Natural killer cell (primary cell): Measurements from ENCODE around the gene RAI1. TPM values are rescaled to one million over a fixed set of nuclear protein-coding genes. Genes with fewer than 3 reads are reported as not detected.
A peak's percentile ranks its signal among the peaks of the same experiment; 100 is the strongest.

Experiments used
- ATAC-seq, 3 donors: fragments of 150-1000 bp in 2 of 3; fragments of 200-7000 bp in 1 of 3; cut with Tn5 transposase; 1 replicate in 1 of 3; 2 replicates in 2 of 3; pipeline ENCODE4 v1.10.0; 2021; ENCODE audit warnings: mild to moderate bottlenecking in 2 of 3, moderate library complexity in 2 of 3
- DNase-seq, 2 donors: peaks; one replicate each; pipeline versions ENCODE4 v3.0.0 to v3.0.0-alpha.2; 2013 to 2021; ENCODE audit warnings: mixed read lengths in 1 of 2
- H3K27ac ChIP-seq: one replicate; pipeline ENCODE4 v1.5.1; 2013; ENCODE audit warnings: mild to moderate bottlenecking, low read length
- H3K27me3 ChIP-seq: one replicate; pipeline ENCODE4 v1.6.1; 2013; ENCODE audit warnings: low read length; ENCODE audit not compliant: control insufficient read depth, insufficient read depth
- H3K36me3 ChIP-seq: one replicate; pipeline ENCODE4 v1.6.1; 2013; ENCODE audit warnings: low read length; ENCODE audit not compliant: control insufficient read depth, insufficient read depth
- H3K4me1 ChIP-seq: one replicate; pipeline ENCODE4 v1.6.1; 2013; ENCODE audit warnings: low read length; ENCODE audit not compliant: control insufficient read depth, insufficient read depth
- H3K4me3 ChIP-seq: one replicate; pipeline ENCODE4 v1.5.1; 2013; ENCODE audit warnings: low read length
- H3K9me3 ChIP-seq: one replicate; pipeline ENCODE4 v1.6.1; 2013; ENCODE audit warnings: low read length; ENCODE audit not compliant: control insufficient read depth, insufficient read depth
- H3K27ac Mint-ChIP-seq, 2 donors: one replicate each; pipeline ENCODE4 v1.8.0; 2022; ENCODE audit warnings: mild to moderate bottlenecking in 2 of 2, mixed read lengths in 2 of 2, moderate library complexity in 1 of 2
- H3K27me3 Mint-ChIP-seq, 2 donors: one replicate each; pipeline ENCODE4 v1.8.0; 2022; ENCODE audit warnings: low read depth in 2 of 2, mixed read lengths in 2 of 2
- H3K36me3 Mint-ChIP-seq: one replicate; pipeline ENCODE4 v1.8.0; 2022; ENCODE audit warnings: mixed read lengths
- H3K4me1 Mint-ChIP-seq, 2 donors: one replicate each; pipeline ENCODE4 v1.8.0; 2022; ENCODE audit warnings: mixed read lengths in 2 of 2
- H3K4me3 Mint-ChIP-seq: one replicate; pipeline ENCODE4 v1.8.0; 2022; ENCODE audit warnings: mild to moderate bottlenecking, moderate library complexity, mixed read lengths
- H3K9me3 Mint-ChIP-seq, 2 donors: one replicate each; pipeline ENCODE4 v1.8.0; 2022; ENCODE audit warnings: mixed read lengths in 2 of 2
- WGBS: methylation state at CpG from one replicate; pipeline ENCODE4 v1.1.7; 2013; ENCODE audit warnings: missing lambda C conversion rate; ENCODE audit not compliant: insufficient coverage; 5-methylcytosine and 5-hydroxymethylcytosine counted together
- intact Hi-C: fragments of 100-400 bp; cut with micrococcal nuclease; formaldehyde crosslinking; loops from one replicate; pipeline ENCODE4 v1.14.2; 2022
- total RNA-seq, 4 donors: library from RNA; stranded (reverse); fragments of 120-200 nt in 1 of 4; gene quantifications; one replicate each; pipeline versions ENCODE4 v1.2.3 to v1.2.4, GENCODE V29; 2013 to 2022
- TF ChIP-seq, protein P1 (sequence below): fragments of 200-600 bp; IDR thresholded peaks from one replicate; pipeline ENCODE4 v1.8.0; 2022; ENCODE audit warnings: antibody characterized with exemption

The RAI1 gene
- total RNA-seq, 3 donors from 2014 or later (not counting 1 experiment from before 2014, with no cell fraction given): 39.8 to 55.0 (median 49.4) TPM

- peak overlapping the region; percentile 37 for H3K4me3 Mint-ChIP-seq
- TF ChIP-seq, protein P1, sequence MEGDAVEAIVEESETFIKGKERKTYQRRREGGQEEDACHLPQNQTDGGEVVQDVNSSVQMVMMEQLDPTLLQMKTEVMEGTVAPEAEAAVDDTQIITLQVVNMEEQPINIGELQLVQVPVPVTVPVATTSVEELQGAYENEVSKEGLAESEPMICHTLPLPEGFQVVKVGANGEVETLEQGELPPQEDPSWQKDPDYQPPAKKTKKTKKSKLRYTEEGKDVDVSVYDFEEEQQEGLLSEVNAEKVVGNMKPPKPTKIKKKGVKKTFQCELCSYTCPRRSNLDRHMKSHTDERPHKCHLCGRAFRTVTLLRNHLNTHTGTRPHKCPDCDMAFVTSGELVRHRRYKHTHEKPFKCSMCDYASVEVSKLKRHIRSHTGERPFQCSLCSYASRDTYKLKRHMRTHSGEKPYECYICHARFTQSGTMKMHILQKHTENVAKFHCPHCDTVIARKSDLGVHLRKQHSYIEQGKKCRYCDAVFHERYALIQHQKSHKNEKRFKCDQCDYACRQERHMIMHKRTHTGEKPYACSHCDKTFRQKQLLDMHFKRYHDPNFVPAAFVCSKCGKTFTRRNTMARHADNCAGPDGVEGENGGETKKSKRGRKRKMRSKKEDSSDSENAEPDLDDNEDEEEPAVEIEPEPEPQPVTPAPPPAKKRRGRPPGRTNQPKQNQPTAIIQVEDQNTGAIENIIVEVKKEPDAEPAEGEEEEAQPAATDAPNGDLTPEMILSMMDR: no peak
- no peak overlapping the region for H3K27ac Mint-ChIP-seq
- Histone ChIP-seq H3K27me3 (no peaks in the 10 kb centered on the region), H3K9me3 (no peaks in the 10 kb centered on the region), H3K27ac (no peak overlapping the region), H3K4me1 (peaks cover 41% of the 10 kb centered on the region), H3K36me3 (no peaks in the 10 kb centered on the region), H3K4me3 (no peak overlapping the region)
- intact Hi-C loops: no loop called here
- 72% methylated on average over 86 of the region's 86 CpGs for WGBS
- no peaks in the 10 kb centered on the region for H3K9me3 Mint-ChIP-seq
- no peaks in the 10 kb centered on the region for H3K27me3 Mint-ChIP-seq
- no peaks in the 10 kb centered on the region for H3K36me3 Mint-ChIP-seq
- H3K4me1 Mint-ChIP-seq: peaks cover 24 to 64% of the 10 kb centered on the region in 2 donors
- no peak for DNase-seq
- ATAC-seq: peak in 1 of 3 donors; percentile 44
These were observed 19.2 kb downstream of the RAI1 start for GRCh38 chr17:17700251-17700969.

GRCh38 chr17:17701112-17701511 lies 19.9 kb downstream of the RAI1 start:
- ATAC-seq (no peak), DNase-seq (no peak)
- no peaks in the 10 kb centered on the region for H3K9me3 ChIP-seq
- H3K4me3 ChIP-seq: no peak overlapping the region
- H3K27me3 ChIP-seq: no peaks in the 10 kb centered on the region
- intact Hi-C loops: no loop called here
- H3K4me1 ChIP-seq: peaks cover 37% of the 10 kb centered on the region
- TF ChIP-seq, protein P1: no peak
- H3K27ac ChIP-seq: no peak overlapping the region
- H3K27me3 Mint-ChIP-seq: no peaks in the 10 kb centered on the region
- H3K36me3 Mint-ChIP-seq: no peaks in the 10 kb centered on the region
- H3K4me1 Mint-ChIP-seq: peaks cover 18 to 61% of the 10 kb centered on the region in 2 donors
- H3K36me3 ChIP-seq: no peaks in the 10 kb centered on the region
- 85% methylated on average over 2 of the region's 2 CpGs for WGBS
- no peaks in the 10 kb centered on the region for H3K9me3 Mint-ChIP-seq
- no peak overlapping the region for H3K27ac Mint-ChIP-seq
- peak overlapping the region; percentile 37 for H3K4me3 Mint-ChIP-seq

DNA sequence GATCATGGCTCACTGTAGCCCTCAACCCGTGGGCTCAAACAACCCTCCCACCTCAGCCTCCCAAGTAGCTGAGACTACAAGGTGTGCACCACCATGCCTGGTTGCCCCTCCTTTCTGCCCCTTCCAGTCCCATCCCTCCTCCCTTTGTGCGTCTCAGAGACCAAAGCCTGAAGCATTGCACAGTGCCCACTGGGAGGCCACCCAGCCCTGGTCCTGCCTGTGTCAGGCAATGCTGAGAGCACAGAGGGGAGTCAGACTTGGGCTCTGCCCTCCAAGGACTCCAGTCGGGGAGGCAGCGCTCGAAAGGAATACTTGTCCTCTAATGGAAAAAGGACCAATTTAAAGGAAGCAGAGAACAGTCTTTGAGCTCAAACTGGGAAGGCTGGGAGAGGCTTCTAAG lies 20.4 kb downstream of the RAI1 start:
- Mint-ChIP-seq H3K9me3 (no peaks in the 10 kb centered on the region), H3K4me3 (no peak overlapping the region), H3K36me3 (no peaks in the 10 kb centered on the region), H3K27me3 (no peaks in the 10 kb centered on the region), H3K4me1 (peaks cover 13 to 62% of the 10 kb centered on the region in 2 donors), H3K27ac (no peak overlapping the region)
- ATAC-seq (no peak), DNase-seq (no peak)
- Histone ChIP-seq H3K4me1 (peaks cover 39% of the 10 kb centered on the region), H3K27ac (no peak overlapping the region), H3K27me3 (no peaks in the 10 kb centered on the region), H3K4me3 (no peak overlapping the region), H3K9me3 (no peaks in the 10 kb centered on the region), H3K36me3 (no peaks in the 10 kb centered on the region)
- TF ChIP-seq, protein P1: no peak
- 93% methylated on average over 5 of the region's 5 CpGs for WGBS
- intact Hi-C loops: no loop called here
